H1 (cell line): ENCODE measurements around the gene VDAC2. TPM values are rescaled to one million over a fixed set of nuclear protein-coding genes. Genes with fewer than 3 reads are reported as not detected.
A peak's percentile ranks its signal among the peaks of the same experiment; 100 is the strongest.

Experiments used
- CTCF ChIA-PET: fragments of 300-600 bp; sonication (Branson Sonifier 250); formaldehyde crosslinking; loops from one replicate; lab custom pipeline; 2021; ENCODE audit not compliant: partially characterized antibody; lab: Charles Lee
- POLR2A ChIA-PET: fragments of 300-600 bp; sonication (Branson Sonifier 250); formaldehyde crosslinking; loops from one replicate; lab custom pipeline; 2021; ENCODE audit warnings: inconsistent platforms; ENCODE audit not compliant: partially characterized antibody; lab: Charles Lee
- DNase-seq, 2 experiments: peaks; one replicate each; pipeline versions ENCODE4 v3.0.0 to v3.0.0-alpha.2; 2010 to 2022; ENCODE audit warnings: low spot score in 2 of 2, low read depth in 1 of 2, mixed read lengths in 1 of 2
- FAIRE-seq: peaks from 2 replicates; lab custom pipeline; 2011; peaks lifted over from hg19 to GRCh38; lab: Jason Lieb, UNC
- H2AFZ ChIP-seq: 2 replicates; pipeline ENCODE4 v1.8.1; 2012; ENCODE audit warnings: low read length, inconsistent platforms
- H2AK5ac ChIP-seq: 2 replicates; pipeline ENCODE4 v1.6.1; 2013; ENCODE audit warnings: low read depth, low read length
- H2BK120ac ChIP-seq: replicated peaks from 2 replicates; pipeline ENCODE3; 2013; ENCODE audit warnings: low read depth, low read length, inconsistent platforms
- H2BK12ac ChIP-seq: 2 replicates; pipeline ENCODE4 v1.6.1; 2013; ENCODE audit warnings: low read depth, low read length
- H2BK15ac ChIP-seq: 2 replicates; pipeline ENCODE4 v1.6.1; 2013; ENCODE audit warnings: low read length
- H2BK20ac ChIP-seq: 2 replicates; pipeline ENCODE4 v1.6.1; 2013; ENCODE audit warnings: low read length
- H2BK5ac ChIP-seq: 2 replicates; pipeline ENCODE4 v1.6.1; 2013; ENCODE audit warnings: low read depth, low read length
- H3K14ac ChIP-seq: 2 replicates; pipeline ENCODE4 v1.6.1; 2013; ENCODE audit warnings: inconsistent platforms; ENCODE audit not compliant: insufficient read length
- H3K18ac ChIP-seq: 2 replicates; pipeline ENCODE4 v1.6.1; 2013; ENCODE audit warnings: low read length; ENCODE audit errors: extremely low read depth
- H3K23ac ChIP-seq: 2 replicates; pipeline ENCODE4 v1.6.1; 2013; ENCODE audit warnings: inconsistent platforms; ENCODE audit not compliant: insufficient read length
- H3K23me2 ChIP-seq: 2 replicates; pipeline ENCODE4 v1.6.1; 2013; ENCODE audit warnings: low read depth, low read length
- H3K27ac ChIP-seq: 2 replicates; pipeline ENCODE4 v1.6.1; 2011; ENCODE audit warnings: low read depth, low read length, inconsistent platforms
- H3K27me3 ChIP-seq, 4 experiments: replicated peaks in 1 of 4; 1 replicate in 1 of 4; 2 replicates in 3 of 4; pipeline versions ENCODE4 v1.6.1 to v1.8.1; 2011 to 2013; ENCODE audit warnings: low read length in 3 of 4, mild to moderate bottlenecking in 3 of 4, inconsistent platforms in 2 of 4, mixed read lengths in 2 of 4, moderate library complexity in 1 of 4; ENCODE audit not compliant: control insufficient read depth in 3 of 4, insufficient read depth in 3 of 4; ENCODE audit errors: extremely low read depth in 1 of 4
- H3K36me3 ChIP-seq, 4 experiments: 2 replicates each; pipeline versions ENCODE4 v1.6.1 to v1.8.1; 2011 to 2013; ENCODE audit warnings: mild to moderate bottlenecking in 4 of 4, low read length in 3 of 4, moderate library complexity in 2 of 4, control low read depth in 1 of 4, inconsistent platforms in 1 of 4; ENCODE audit not compliant: insufficient read depth in 4 of 4, control insufficient read depth in 2 of 4
- H3K4ac ChIP-seq: replicated peaks from 2 replicates; pipeline ENCODE3; 2013; ENCODE audit warnings: low read length, low read depth, mixed read lengths, inconsistent platforms; ENCODE audit not compliant: insufficient read length
- H3K4me1 ChIP-seq, 4 experiments: replicated peaks in 1 of 4; 1 replicate in 1 of 4; 2 replicates in 3 of 4; pipeline versions ENCODE4 v1.6.1 to v1.8.1; 2011 to 2013; ENCODE audit warnings: low read length in 3 of 4, inconsistent platforms in 2 of 4, mixed read lengths in 1 of 4; ENCODE audit not compliant: insufficient read depth in 4 of 4, control insufficient read depth in 3 of 4
- H3K4me2 ChIP-seq, 2 experiments: 2 replicates each; pipeline versions ENCODE4 v1.6.1 to v1.8.1; 2011 to 2013; ENCODE audit warnings: low read depth in 2 of 2, low read length in 2 of 2, control low read depth in 1 of 2, inconsistent platforms in 1 of 2, mild to moderate bottlenecking in 1 of 2; ENCODE audit not compliant: insufficient read depth in 1 of 2
- H3K4me3 ChIP-seq, 4 experiments: fragments of 200-600, 300-600 bp in 1 of 4; sonication (generic), shearing (Covaris generic), sonication (Bioruptor Twin) in 1 of 4; 2 replicates each; pipeline versions ENCODE4 v1.5.1 to v1.8.1; 2011 to 2016; ENCODE audit warnings: low read length in 4 of 4, low read depth in 3 of 4, control low read depth in 2 of 4, inconsistent platforms in 2 of 4, mild to moderate bottlenecking in 2 of 4, mixed read lengths in 1 of 4, moderate library complexity in 1 of 4; ENCODE audit not compliant: insufficient read depth in 2 of 4; ENCODE audit errors: extremely low read depth in 1 of 4
- H3K56ac ChIP-seq: replicated peaks from 2 replicates; pipeline ENCODE3; 2013; ENCODE audit warnings: low read depth, mild to moderate bottlenecking, mixed read lengths, low read length, inconsistent platforms; ENCODE audit not compliant: insufficient read length
- H3K79me1 ChIP-seq: 2 replicates; pipeline ENCODE4 v1.6.1; 2013; ENCODE audit warnings: low read depth, low read length, control low read depth
- H3K79me2 ChIP-seq, 2 experiments: 2 replicates each; pipeline versions ENCODE4 v1.6.1 to v1.8.1; 2012 to 2013; ENCODE audit warnings: low read length in 2 of 2, mild to moderate bottlenecking in 2 of 2, inconsistent platforms in 1 of 2; ENCODE audit not compliant: insufficient read depth in 2 of 2, control insufficient read depth in 1 of 2
- H3K9ac ChIP-seq, 4 experiments: replicated peaks in 1 of 4; 1 replicate in 1 of 4; 2 replicates in 3 of 4; pipeline versions ENCODE4 v1.6.1 to v1.8.1; 2011 to 2013; ENCODE audit warnings: low read depth in 3 of 4, low read length in 3 of 4, control low read depth in 2 of 4, mild to moderate bottlenecking in 2 of 4, moderate library complexity in 2 of 4, inconsistent platforms in 1 of 4; ENCODE audit errors: extremely low read depth in 1 of 4
- H3K9me3 ChIP-seq, 2 experiments: 2 replicates each; pipeline versions ENCODE4 v1.6.1 to v1.8.1; 2012 to 2013; ENCODE audit warnings: mild to moderate bottlenecking in 2 of 2, moderate library complexity in 2 of 2, control low read depth in 1 of 2, inconsistent platforms in 1 of 2, low read depth in 1 of 2, low read length in 1 of 2, mixed read lengths in 1 of 2; ENCODE audit not compliant: insufficient read depth in 2 of 2
- H4K20me1 ChIP-seq, 2 experiments: replicated peaks in 1 of 2; 2 replicates each; pipeline versions ENCODE3 to v1.8.1; 2011 to 2013; ENCODE audit warnings: inconsistent platforms in 2 of 2, low read length in 2 of 2, mild to moderate bottlenecking in 1 of 2; ENCODE audit not compliant: insufficient read depth in 2 of 2, control insufficient read depth in 1 of 2
- H4K5ac ChIP-seq: 2 replicates; pipeline ENCODE4 v1.6.1; 2013; ENCODE audit warnings: low read length, low read depth, mixed read lengths, inconsistent platforms; ENCODE audit not compliant: insufficient read length
- H4K8ac ChIP-seq: 2 replicates; pipeline ENCODE4 v1.8.0; 2013; ENCODE audit warnings: mild to moderate bottlenecking, moderate library complexity, low read length, inconsistent platforms; ENCODE audit not compliant: insufficient read depth; ENCODE audit errors: extremely low read depth
- H4K91ac ChIP-seq: replicated peaks from 2 replicates; pipeline ENCODE3; 2013; ENCODE audit warnings: low read length, mixed read lengths, inconsistent platforms; ENCODE audit not compliant: insufficient read length
- CBX8 ChIP-seq: fragments of 300-800, 300-1000 bp; sonication (generic); IDR thresholded peaks from 2 replicates; pipeline ENCODE4 v1.7.1; 2016; ENCODE audit warnings: low read depth, low read length, borderline replicate concordance
- CEBPB ChIP-seq: IDR thresholded peaks from 2 replicates; pipeline ENCODE4 v1.6.1; 2012; ENCODE audit warnings: low read depth, low read length
- CHD1 ChIP-seq: IDR thresholded peaks from 2 replicates; pipeline ENCODE4 v1.6.1; 2012; ENCODE audit warnings: low read depth, low read length, improper control_type of control experiment
- HDAC6 ChIP-seq: IDR thresholded peaks from one replicate; pipeline ENCODE4 v1.7.1; 2012; ENCODE audit warnings: low read depth, mild to moderate bottlenecking, inconsistent platforms, low read length, moderate library complexity
- POU5F1 ChIP-seq: IDR thresholded peaks from 2 replicates; pipeline ENCODE4 v1.6.1; 2011; ENCODE audit warnings: low read depth, mild to moderate bottlenecking, low read length, moderate library complexity
- RAD21 ChIP-seq, 2 experiments: IDR thresholded peaks in 1 of 2; conservative IDR thresholded peaks in 1 of 2; 2 replicates each; pipeline ENCODE4 v1.6.1; 2011; ENCODE audit warnings: low read depth in 2 of 2, low read length in 2 of 2, improper control_type of control experiment in 1 of 2, inconsistent platforms in 1 of 2, mild to moderate bottlenecking in 1 of 2, moderate library complexity in 1 of 2
- RFX5 ChIP-seq: IDR thresholded peaks from 2 replicates; pipeline ENCODE4 v1.6.1; 2011; ENCODE audit warnings: low read depth, low read length, improper control_type of control experiment, borderline replicate concordance
- SP2 ChIP-seq: IDR thresholded peaks from 2 replicates; pipeline ENCODE4 v1.6.1; 2012; ENCODE audit warnings: mild to moderate bottlenecking, low read length, inconsistent platforms
- SRF ChIP-seq: IDR thresholded peaks from 2 replicates; pipeline ENCODE4 v1.6.1; 2011; ENCODE audit warnings: mild to moderate bottlenecking, low read depth, low read length, moderate library complexity
- TAF1 ChIP-seq: IDR thresholded peaks from 2 replicates; pipeline ENCODE4 v1.6.1; 2011; ENCODE audit warnings: mild to moderate bottlenecking, low read depth, low read length
- WGBS, 2 experiments: shearing (Covaris generic) in 1 of 2; methylation state at CpG; one replicate each; pipeline versions ENCODE4 v1.1.6 to v1.1.7; 2013 to 2015; ENCODE audit warnings: low lambda C conversion rate in 2 of 2, mixed read lengths in 2 of 2, inconsistent platforms in 1 of 2, low coverage in 1 of 2, missing lambda C conversion rate in 1 of 2; ENCODE audit not compliant: insufficient replicate concordance in 2 of 2, insufficient coverage in 1 of 2, insufficient read length in 1 of 2; ENCODE audit errors: extremely low coverage in 1 of 2, missing lambda C conversion rate in 1 of 2; 5-methylcytosine and 5-hydroxymethylcytosine counted together
- polyA plus RNA-seq, 7 experiments: library from polyadenylated mRNA; depleted of rRNA in 3 of 7; stranded (reverse) in 5 of 7; unstranded in 2 of 7; fragments of >200 nt in 5 of 7; fragments of 200-250 nt in 2 of 7; gene quantifications; 1 replicate in 5 of 7; 2 replicates in 1 of 7; 4 replicates in 1 of 7; pipeline versions ENCODE4 v1.2.1 to v1.2.3, GENCODE V29; 2011 to 2013; ENCODE audit warnings: missing spikeins in 2 of 7, mixed read lengths in 2 of 7
- total RNA-seq: library from RNA; stranded (reverse); fragmentation: NEBNext Ultra II Directional; extraction: Animal tissue kit (Norgen Biotek cat#: 25700); gene quantifications from 2 replicates; pipeline ENCODE4 v1.2.1, GENCODE V29; 2021
- TF ChIP-seq, protein P1 (sequence below): IDR thresholded peaks from 2 replicates; pipeline ENCODE4 v1.6.1; 2012; ENCODE audit warnings: inconsistent platforms

Gene VDAC2
- total and polyA plus RNA-seq, 2 of the 8 experiments (the other 6 are each of a cell fraction or from before 2014, with no cell fraction given): 89.8 to 284 TPM

DNA sequence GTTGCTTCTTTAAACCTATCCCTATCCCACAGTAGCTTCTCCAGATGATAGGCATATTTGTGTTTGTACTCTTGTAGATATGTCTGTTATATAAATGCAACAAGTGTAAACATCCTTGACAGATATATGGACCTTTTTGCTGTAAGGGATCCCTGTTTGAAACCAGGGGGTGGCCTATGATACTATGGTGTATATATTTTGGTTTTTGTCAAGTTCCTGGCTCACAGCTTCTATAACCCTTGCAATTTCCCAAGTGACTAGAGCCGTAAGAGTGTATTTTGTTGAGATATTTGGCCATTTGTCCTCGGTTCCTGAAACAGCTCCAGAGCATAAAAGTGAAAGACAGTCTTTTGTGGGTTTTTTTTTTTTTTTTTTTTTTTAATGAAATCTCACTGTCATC, 15.5 kb downstream of the VDAC2 start:
- Histone ChIP-seq H2BK5ac (peak overlapping the region; percentile 72; the same call in 1 of the 2 replicates), H3K56ac (no peak overlapping the region), H3K9me3 (no peaks in the 10 kb centered on the region), H3K9ac (no peak overlapping the region), H4K20me1 (peaks cover 3 to 10% of the 10 kb centered on the region in 2 experiments), H3K36me3 (peaks cover 7 to 72% (median 30%) of the 10 kb centered on the region in 4 experiments), H4K8ac (no peak overlapping the region), H3K14ac (no peak overlapping the region), H3K4ac (no peak overlapping the region), H3K18ac (no peak overlapping the region), H2AK5ac (peak overlapping the region; percentile 55; the same call in 1 of the 2 replicates), H3K79me2 (peaks cover 6 to 65% of the 10 kb centered on the region in 2 experiments), H2BK120ac (no peak overlapping the region), H4K5ac (no peak overlapping the region), H3K23ac (no peak overlapping the region), H3K4me3 (peak overlapping the region in 1 of 4 experiments; percentile 5; a peak in 1 of 8 replicates), H2BK12ac (peak overlapping the region; percentile 4; the same call in 1 of the 2 replicates), H3K27me3 (no peaks in the 10 kb centered on the region), H3K23me2 (no peaks in the 10 kb centered on the region), H3K4me2 (peak overlapping the region; percentile 45 to 53), H2AFZ (no peak overlapping the region), H3K79me1 (peaks cover 4% of the 10 kb centered on the region; the same call in 1 of the 2 replicates), H3K27ac (peak overlapping the region; percentile 53; the same call in 1 of the 2 replicates), H3K4me1 (peaks cover 14 to 42% (median 32%) of the 10 kb centered on the region in 4 experiments), H4K91ac (no peak overlapping the region), H2BK15ac (no peak overlapping the region), H2BK20ac (no peak overlapping the region)
- no peak for FAIRE-seq
- ChIA-PET CTCF (interaction anchor here (0.6 to 18.9 kb wide), 4 partner anchors 18 to 120 kb away, joined by 3 to 209 read pairs (median 66); partner anchors contain the start of gene VDAC2), POLR2A (interaction anchor here (0.6 to 27.6 kb wide), 5 partner anchors 8 to 101 kb away, joined by 3 to 801 read pairs (median 79); partner anchors contain the start of genes COMTD1 and VDAC2)
- no peak for DNase-seq
- TF ChIP-seq RFX5: no peak
- no peak for TF ChIP-seq HDAC6
- TF ChIP-seq, protein P1, sequence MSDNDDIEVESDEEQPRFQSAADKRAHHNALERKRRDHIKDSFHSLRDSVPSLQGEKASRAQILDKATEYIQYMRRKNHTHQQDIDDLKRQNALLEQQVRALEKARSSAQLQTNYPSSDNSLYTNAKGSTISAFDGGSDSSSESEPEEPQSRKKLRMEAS: no peak
- TF ChIP-seq POU5F1: no peak
- no peak for TF ChIP-seq CEBPB
- TF ChIP-seq RAD21 (IDR thresholded peaks at IDR 0.05 in 1 of 2, conservative IDR thresholded peaks at IDR 0.05 in 1 of 2; ENCODE audit: low read depth in 2 of 2, low read length in 2 of 2): no peak
- TF ChIP-seq TAF1: no peak
- TF ChIP-seq CBX8: no peak
- TF ChIP-seq SRF: no peak
- no peak for TF ChIP-seq CHD1
- no peak for TF ChIP-seq SP2
- 96% methylated on average over 2 of the region's 2 CpGs; no CpG with 5 or more reads in 1 of the 2 experiments for WGBS, 2 experiments
